ENCODE measurements around the gene STAP1. TPM values are rescaled to one million over a fixed set of nuclear protein-coding genes. Genes with fewer than 3 reads are reported as not detected.

The STAP1 gene
- total and polyA plus RNA-seq, 2 donors from 2014 or later, result 3.9 to 17.9 TPM

GRCh38 chr4:67651536-67651935 is 93.0 kb downstream of the STAP1 start:
- FAIRE-seq (no peak), DNase-seq (peak in 1 of 5 donors; percentile 13)
- intact Hi-C loops (cut with DNase I), result no loop called here
- H3K4me1 ChIP-seq (ENCODE audit: control insufficient read depth in 2 of 3, insufficient read depth in 2 of 3, low read depth in 1 of 3, low read length in 3 of 3), result no peaks in the 10 kb centered on the region
- no peak overlapping the region for H3K9ac ChIP-seq (ENCODE audit: low read length in 3 of 3)
- H3K9me3 ChIP-seq (ENCODE audit: control insufficient read depth in 2 of 3, insufficient read depth in 1 of 3, low read length in 3 of 3), result no peaks in the 10 kb centered on the region
- TF ChIP-seq CTCF (IDR thresholded peaks at IDR 0.05; ENCODE audit: borderline replicate concordance, extremely low read depth, insufficient read depth), result no peak
- no peak overlapping the region for H3K4me3 ChIP-seq (ENCODE audit: low read length in 3 of 3)
- H3K27me3 ChIP-seq (ENCODE audit: control insufficient read depth, insufficient read depth, low read length), result no peaks in the 10 kb centered on the region
- no peak overlapping the region for H3K27ac ChIP-seq (ENCODE audit: low read depth in 2 of 2, low read length in 2 of 2)
- H3K36me3 ChIP-seq (ENCODE audit: control insufficient read depth in 2 of 3, insufficient read depth in 3 of 3, low read length in 3 of 3), result peaks cover 0 to 2% (median 0%) of the 10 kb centered on the region in 3 donors

Other genes starting within 250 kb of the STAP1 start
- gene CENPC, start 13.2 kb upstream of the STAP1 start, total RNA-seq, result 24.7 TPM
- 4.6 TPM for gene CENPC, start 13.2 kb upstream of the STAP1 start, polyA plus RNA-seq (ENCODE audit: insufficient read depth, low read depth, low replicate concordance)
- gene UBA6, start 142.4 kb downstream of the STAP1 start, total RNA-seq, result 45.8 TPM
- 5.2 TPM for gene UBA6, start 142.4 kb downstream of the STAP1 start, polyA plus RNA-seq (ENCODE audit: insufficient read depth, low read depth, low replicate concordance)
- gene GNRHR, start 195.7 kb downstream of the STAP1 start, total RNA-seq, result not detected
- gene GNRHR, start 195.7 kb downstream of the STAP1 start, polyA plus RNA-seq (ENCODE audit: insufficient read depth, low read depth, low replicate concordance), result not detected

All from kidney (tissue), 14 donors.